Smooth muscle cell (in vitro differentiated cells): ENCODE data around the gene DUSP1. TPM values are rescaled to one million over a fixed set of nuclear protein-coding genes. Genes with fewer than 3 reads are reported as not detected.

Experiments used
- DNase-seq: peaks from one replicate; lab custom pipeline; 2025; ENCODE audit not compliant: unreplicated experiment; lab: John Stamatoyannopoulos, UW
- H2AFZ ChIP-seq: fragments of 200-600 bp; sonication (generic); 2 replicates; pipeline ENCODE4 v1.6.0; 2016; ENCODE audit warnings: antibody characterized with exemption, low read depth, mild to moderate bottlenecking
- H3F3A ChIP-seq: fragments of 200-600 bp; sonication (generic); 2 replicates; pipeline ENCODE4 v1.6.0; 2017; ENCODE audit warnings: antibody characterized with exemption, low read depth
- H3K27ac ChIP-seq: fragments of 200-600 bp; sonication (generic); 2 replicates; pipeline ENCODE4 v1.5.1; 2016; ENCODE audit warnings: low read depth, mild to moderate bottlenecking
- H3K27me3 ChIP-seq: fragments of 200-600 bp; sonication (generic); 2 replicates; pipeline ENCODE4 v1.6.1; 2016; ENCODE audit warnings: low read depth, mild to moderate bottlenecking
- H3K36me3 ChIP-seq: fragments of 200-600 bp; sonication (generic); 2 replicates; pipeline ENCODE4 v1.5.1; 2016; ENCODE audit warnings: low read depth
- H3K4me1 ChIP-seq: fragments of 200-600 bp; sonication (generic); 2 replicates; pipeline ENCODE4 v1.5.1; 2016; ENCODE audit warnings: low read depth
- H3K4me2 ChIP-seq: fragments of 200-600 bp; sonication (generic); 2 replicates; pipeline ENCODE4 v1.6.0; 2016; ENCODE audit warnings: mild to moderate bottlenecking
- H3K4me3 ChIP-seq: fragments of 200-600 bp; sonication (generic); 2 replicates; pipeline ENCODE4 v1.5.1; 2016; ENCODE audit warnings: mild to moderate bottlenecking
- H3K79me2 ChIP-seq: fragments of 200-600 bp; sonication (generic); 2 replicates; pipeline ENCODE4 v1.6.0; 2016; ENCODE audit warnings: low read depth, mild to moderate bottlenecking
- H3K9ac ChIP-seq: fragments of 200-600 bp; sonication (generic); 2 replicates; pipeline ENCODE4 v1.6.0; 2016; ENCODE audit warnings: low read depth
- H3K9me3 ChIP-seq: fragments of 200-600 bp; sonication (generic); replicated peaks from 2 replicates; pipeline ENCODE4 v1.5.1; 2016; ENCODE audit warnings: low read depth
- H4K20me1 ChIP-seq: fragments of 200-600 bp; sonication (generic); 2 replicates; pipeline ENCODE4 v1.6.0; 2016; ENCODE audit warnings: low read depth
- CTCF ChIP-seq: fragments of 200-600 bp; sonication (generic); IDR thresholded peaks from 2 replicates; pipeline ENCODE4 v1.5.1; 2017; ENCODE audit warnings: borderline replicate concordance, mild to moderate bottlenecking, antibody characterized with exemption; ENCODE audit not compliant: insufficient read depth, poor library complexity, severe bottlenecking
- WGBS: methylation state at CpG from one replicate; pipeline ENCODE4 v1.1.7; 2016; ENCODE audit warnings: low lambda C conversion rate; 5-methylcytosine and 5-hydroxymethylcytosine counted together
- polyA plus RNA-seq: library from polyadenylated mRNA; unstranded; fragments of >200 nt; fragmentation: Nextera tagmentation; extraction: Ambion mirVana; gene quantifications from 2 replicates; pipeline ENCODE4 v1.2.1, GENCODE V29; 2016
- total RNA-seq: library from RNA; depleted of rRNA; stranded (reverse); fragments of >200 nt; gene quantifications from 2 replicates; pipeline ENCODE4 v1.2.3, GENCODE V29; 2014

Gene DUSP1
- total and polyA plus RNA-seq, 2 experiments from 2014 or later = 817 to 995 TPM

GRCh38 chr5:172745838-172746237 lies 25.2 kb downstream of the DUSP1 start:
- WGBS = 97% methylated on average over 3 of the region's 3 CpGs
- no peaks in the 10 kb centered on the region for H4K20me1 ChIP-seq
- H3K4me3 ChIP-seq = no peak overlapping the region
- peaks cover 3% of the 10 kb centered on the region for H3K4me1 ChIP-seq
- no peaks in the 10 kb centered on the region for H3K36me3 ChIP-seq
- H3K9me3 ChIP-seq = no peaks in the 10 kb centered on the region
- TF ChIP-seq CTCF = no peak
- no peaks in the 10 kb centered on the region for H3K27me3 ChIP-seq
- peaks cover 4% of the 10 kb centered on the region for H3F3A ChIP-seq
- no peak overlapping the region for H3K9ac ChIP-seq
- no peak overlapping the region for H2AFZ ChIP-seq
- DNase-seq = no peak
- no peaks in the 10 kb centered on the region for H3K79me2 ChIP-seq
- H3K4me2 ChIP-seq = no peak overlapping the region
- H3K27ac ChIP-seq = no peak overlapping the region

- Histone ChIP-seq H3K9me3 (no peaks in the 10 kb centered on the region), H3K4me3 (no peak overlapping the region), H3K79me2 (no peaks in the 10 kb centered on the region), H3K4me2 (no peak overlapping the region), H3K4me1 (peaks cover 3% of the 10 kb centered on the region), H2AFZ (no peak overlapping the region), H4K20me1 (no peaks in the 10 kb centered on the region), H3K27me3 (no peaks in the 10 kb centered on the region), H3K36me3 (no peaks in the 10 kb centered on the region), H3K27ac (no peak overlapping the region), H3F3A (peaks cover 4% of the 10 kb centered on the region), H3K9ac (no peak overlapping the region)
- TF ChIP-seq CTCF = no peak
- no peak for DNase-seq
- 98% methylated on average over 8 of the region's 8 CpGs for WGBS
These were observed 25.6 kb downstream of the DUSP1 start for GRCh38 chr5:172745406-172745805.

GRCh38 chr5:172744123-172745104 lies 26.6 kb downstream of the DUSP1 start:
- H2AFZ ChIP-seq = no peak overlapping the region
- H3K4me2 ChIP-seq = no peak overlapping the region
- H3K9me3 ChIP-seq = no peaks in the 10 kb centered on the region
- H3F3A ChIP-seq = peaks cover 4% of the 10 kb centered on the region
- TF ChIP-seq CTCF = no peak
- peaks cover 3% of the 10 kb centered on the region for H3K4me1 ChIP-seq
- DNase-seq = no peak
- H3K9ac ChIP-seq = no peak overlapping the region
- H3K79me2 ChIP-seq = no peaks in the 10 kb centered on the region
- H3K4me3 ChIP-seq = no peak overlapping the region
- no peaks in the 10 kb centered on the region for H4K20me1 ChIP-seq
- H3K27ac ChIP-seq = no peak overlapping the region
- no peaks in the 10 kb centered on the region for H3K27me3 ChIP-seq
- WGBS = 88% methylated on average over 9 of the region's 12 CpGs
- H3K36me3 ChIP-seq = no peaks in the 10 kb centered on the region
